Epithelial cell of proximal tubule (primary cell): ENCODE results near the gene ACER3. TPM values are rescaled to one million over a fixed set of nuclear protein-coding genes. Genes with fewer than 3 reads are reported as not detected.
"Not testable (repeated sequence)": the region's sequence is repeated elsewhere in the genome, so short reads cannot be mapped to it uniquely, and the experiment has no call there.

Experiments
- DNase-seq: peaks from one replicate; pipeline ENCODE4 v3.0.0-alpha.2; 2011; ENCODE audit warnings: low read depth
- H3K4me3 ChIP-seq: 2 replicates; pipeline ENCODE4 v1.5.1; 2011; ENCODE audit warnings: low read depth, mild to moderate bottlenecking, low read length
- CTCF ChIP-seq: conservative IDR thresholded peaks from 2 replicates; pipeline ENCODE4 v1.5.1; 2012; ENCODE audit warnings: low read depth, mild to moderate bottlenecking, low read length
- total RNA-seq: library from RNA; depleted of rRNA; stranded (reverse); fragments of >200 nt; gene quantifications from 2 replicates; pipeline ENCODE4 v1.2.3, GENCODE V29; 2015

The ACER3 gene
- total RNA-seq, 1 donor from 2014 or later = 11.4 TPM

DNA sequence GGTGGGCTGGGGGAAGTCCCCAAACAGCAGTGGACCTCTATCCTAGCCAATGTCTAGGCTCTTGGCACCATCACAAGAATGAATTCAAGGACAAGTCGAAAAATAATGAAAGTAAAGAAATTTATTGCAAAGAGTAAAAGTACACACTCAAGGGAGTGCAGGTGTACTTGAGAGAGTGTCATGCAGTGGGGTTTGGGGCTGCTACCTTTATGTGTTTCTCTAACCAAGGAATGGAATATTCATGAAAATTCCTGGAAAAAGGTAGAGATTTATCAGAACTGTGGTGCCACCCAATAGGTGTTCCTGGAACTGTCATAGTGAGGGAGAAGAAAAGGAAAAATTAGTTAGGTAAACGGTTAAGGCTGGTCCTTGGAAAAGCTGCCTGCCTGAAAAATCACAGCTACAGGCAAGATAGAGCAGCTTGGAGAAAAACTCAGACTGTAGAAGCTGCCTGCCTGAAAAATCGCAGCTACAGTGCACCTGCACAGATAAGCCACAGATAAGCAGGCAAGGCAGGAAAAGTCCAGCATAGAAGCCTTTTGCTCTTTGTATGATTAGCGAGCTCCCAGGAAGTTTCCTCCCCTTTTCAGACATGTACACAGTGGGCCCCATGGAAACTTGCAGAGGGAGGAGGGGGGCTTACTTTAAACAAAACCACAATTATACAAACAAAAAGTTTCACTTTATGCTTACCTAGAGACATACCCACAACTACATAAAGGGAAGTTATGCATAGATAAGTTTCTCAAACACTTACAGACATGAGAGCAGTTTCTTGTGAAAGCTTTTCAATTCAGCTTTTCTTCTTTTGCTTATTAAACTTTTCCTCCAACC, 102.1 kb downstream of the ACER3 start:
- no peak for DNase-seq
- no peak overlapping the region for H3K4me3 ChIP-seq
- no peak for TF ChIP-seq CTCF

DNA sequence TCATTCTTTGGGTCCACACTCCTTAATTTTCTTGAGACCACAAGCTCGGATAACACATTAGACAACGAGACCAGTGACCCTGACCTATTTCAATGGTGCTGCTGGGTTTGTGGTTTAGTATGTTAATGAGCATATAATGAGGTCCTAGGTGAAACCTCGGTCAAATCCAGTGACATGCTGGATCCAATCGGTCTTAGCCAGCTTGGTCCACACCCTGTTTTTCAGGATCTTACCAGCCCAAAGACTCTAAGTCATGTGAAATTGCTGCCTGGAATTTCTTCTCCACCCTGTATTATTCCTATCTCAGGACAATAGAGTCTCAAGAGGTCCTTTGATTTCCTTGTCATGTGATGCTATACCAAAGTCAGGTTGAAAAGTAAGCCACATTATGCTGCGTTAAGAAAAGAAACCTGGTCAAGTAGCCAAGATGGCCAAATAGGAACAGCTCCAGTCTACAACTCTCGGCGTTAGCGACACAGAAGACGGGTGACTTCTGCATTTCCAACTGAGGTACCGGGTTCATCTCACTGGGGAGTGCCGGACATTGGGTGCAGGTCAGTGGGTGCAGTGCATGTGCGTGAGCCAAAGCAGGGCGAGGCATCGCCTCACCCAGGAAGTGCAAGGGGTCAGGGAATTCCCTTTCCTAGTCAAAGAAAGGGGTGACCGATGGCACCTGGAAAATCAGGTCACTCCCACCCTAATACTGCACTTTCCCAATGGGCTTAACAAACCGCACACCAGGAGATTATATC, 102.9 kb downstream of the ACER3 start:
- not testable (repeated sequence) for H3K4me3 ChIP-seq, DNase-seq

- no peak overlapping the region for H3K4me3 ChIP-seq
- DNase-seq = no peak
- no peak for TF ChIP-seq CTCF
Measured at GRCh38 chr11:76972051-76972450, 111.3 kb downstream of the ACER3 start.

GRCh38 chr11:76974179-76974891, 113.6 kb downstream of the ACER3 start:
- TF ChIP-seq CTCF = no peak
- DNase-seq = no peak
- H3K4me3 ChIP-seq = no peak overlapping the region

DNA sequence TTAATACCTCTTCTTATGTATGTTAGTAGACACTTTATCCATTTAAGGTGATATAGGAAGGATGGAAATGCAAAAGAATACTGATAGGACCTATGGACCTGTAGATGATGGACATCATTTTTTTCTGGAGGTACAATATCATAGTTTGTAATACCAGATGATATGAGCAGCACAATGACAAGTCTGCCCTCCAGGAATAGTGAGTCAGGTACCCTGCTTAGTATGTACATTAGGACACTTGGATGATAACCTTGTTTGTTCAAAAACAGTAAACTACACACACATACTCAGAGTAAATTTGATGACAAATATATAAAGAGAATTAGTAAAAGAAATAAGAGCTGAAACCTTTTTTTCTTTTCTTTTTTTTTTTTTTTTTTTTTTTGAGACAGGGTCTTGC, 114.8 kb downstream of the ACER3 start:
- H3K4me3 ChIP-seq = no peak overlapping the region
- TF ChIP-seq CTCF = no peak
- no peak for DNase-seq

DNA sequence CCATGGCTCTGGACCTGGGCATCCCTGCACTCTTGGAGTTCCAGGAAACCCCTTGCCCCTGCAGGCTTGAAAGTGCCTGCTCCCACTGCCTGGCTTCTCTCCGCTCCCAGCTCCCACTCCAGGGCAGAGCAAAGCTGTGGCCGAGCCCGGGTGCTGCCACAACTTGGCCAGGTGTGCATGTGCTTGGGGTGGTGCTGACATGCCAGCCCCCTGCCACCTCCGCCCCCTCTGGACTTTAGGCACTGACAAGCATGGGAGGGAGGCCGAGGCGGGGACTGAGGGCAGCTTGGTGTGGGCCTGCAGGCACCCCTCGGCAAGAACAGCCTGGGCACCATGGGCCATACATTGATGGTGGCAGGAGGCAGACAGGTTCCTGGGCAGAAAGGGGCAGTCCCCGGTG, 117.1 kb downstream of the ACER3 start:
- no peak for TF ChIP-seq CTCF
- no peak overlapping the region for H3K4me3 ChIP-seq
- no peak for DNase-seq

GRCh38 chr11:76978239-76978638, 117.5 kb downstream of the ACER3 start:
- TF ChIP-seq CTCF = no peak
- H3K4me3 ChIP-seq = no peak overlapping the region
- no peak for DNase-seq
